GM18507 (cell line): Measurements from ENCODE around the gene PXMP2.

ENCODE experiments used
- DNase-seq: peaks from one replicate; pipeline ENCODE4 v3.0.0; 2011; ENCODE audit warnings: low read depth; ENCODE audit not compliant: insufficient read length; ENCODE audit errors: extremely low spot score
- FAIRE-seq: peaks from 2 replicates; lab custom pipeline; 2011; peaks lifted over from hg19 to GRCh38; lab: Jason Lieb, UNC

The PXMP2 gene

GRCh38 chr12:132717531-132718387, 30.4 kb downstream of the PXMP2 start:
- DNase-seq: no peak
- no peak for FAIRE-seq

- no peak for FAIRE-seq
Measured at GRCh38 chr12:132718644-132719043, 31.3 kb downstream of the PXMP2 start.

GRCh38 chr12:132719141-132719953, 32.0 kb downstream of the PXMP2 start:
- FAIRE-seq: no peak
- DNase-seq: no peak

More at GRCh38 chr12:132718644-132719043, 31.3 kb downstream of the PXMP2 start:
- DNase-seq: no peak

- FAIRE-seq (no peak), DNase-seq (no peak)
Measured at GRCh38 chr12:132719954-132720324, 32.6 kb downstream of the PXMP2 start.

GRCh38 chr12:132720606-132721345, 33.4 kb downstream of the PXMP2 start:
- DNase-seq: no peak
- FAIRE-seq: no peak

- FAIRE-seq (no peak), DNase-seq (no peak)
Measured at GRCh38 chr12:132723015-132723763, 35.8 kb downstream of the PXMP2 start.

- DNase-seq (no peak), FAIRE-seq (no peak)
Measured at GRCh38 chr12:132723764-132724140, 36.4 kb downstream of the PXMP2 start.

- no peak for DNase-seq
Measured at GRCh38 chr12:132724506-132725241, 37.3 kb downstream of the PXMP2 start.

GRCh38 chr12:132726386-132726785, 39.0 kb downstream of the PXMP2 start:
- DNase-seq (no peak), FAIRE-seq (no peak)

More at GRCh38 chr12:132724506-132725241, 37.3 kb downstream of the PXMP2 start:
- FAIRE-seq: no peak

- DNase-seq: no peak
- no peak for FAIRE-seq
Measured at GRCh38 chr12:132727091-132727794, 39.9 kb downstream of the PXMP2 start.

- no peak for DNase-seq
- no peak for FAIRE-seq
Measured at GRCh38 chr12:132728502-132728901, 41.1 kb downstream of the PXMP2 start.

GRCh38 chr12:132729541-132730320, 42.3 kb downstream of the PXMP2 start:
- no peak for DNase-seq
- FAIRE-seq: no peak

GRCh38 chr12:132730353-132730752, 43.0 kb downstream of the PXMP2 start:
- FAIRE-seq (no peak), DNase-seq (no peak)

GRCh38 chr12:132731574-132731973, 44.2 kb downstream of the PXMP2 start:
- FAIRE-seq (no peak), DNase-seq (no peak)

GRCh38 chr12:132734206-132734605, 46.8 kb downstream of the PXMP2 start:
- no peak for DNase-seq
- no peak for FAIRE-seq

GRCh38 chr12:132735496-132735895, 48.1 kb downstream of the PXMP2 start:
- no peak for FAIRE-seq
- DNase-seq: no peak

- FAIRE-seq (no peak), DNase-seq (no peak)
Measured at GRCh38 chr12:132736378-132736777, 49.0 kb downstream of the PXMP2 start.
